Activated naive CD4-positive, alpha-beta T cell treated with anti-CD3 and anti-CD28 coated beads, Interleukin-2, amount 10 ng/mL, durations not matched to agents 7 days and 5 days (primary cell): ENCODE data around the gene CA12.
"Not testable (repeated sequence)": the region's sequence is repeated elsewhere in the genome, so short reads cannot be mapped to it uniquely, and the experiment has no call there.

ENCODE experiments used
- CTCF ChIA-PET: fragments of 350-600 bp; sonication (Branson Sonifier 250); formaldehyde crosslinking; loops from one replicate; lab custom pipeline; 2021; ENCODE audit warnings: antibody characterized with exemption; lab: Charles Lee
- DNase-seq: peaks from one replicate; pipeline ENCODE4 v3.0.0-alpha.2; 2020
- H3K27ac Mint-ChIP-seq: one replicate; pipeline ENCODE4 v1.8.0; 2021; ENCODE audit warnings: mild to moderate bottlenecking, moderate library complexity, mixed read lengths
- H3K27me3 Mint-ChIP-seq: one replicate; pipeline ENCODE4 v1.8.0; 2021; ENCODE audit warnings: mild to moderate bottlenecking, mixed read lengths
- H3K36me3 Mint-ChIP-seq: one replicate; pipeline ENCODE4 v1.8.0; 2021; ENCODE audit warnings: mixed read lengths
- H3K4me1 Mint-ChIP-seq: one replicate; pipeline ENCODE4 v1.8.0; 2021; ENCODE audit warnings: mixed read lengths
- H3K4me3 Mint-ChIP-seq: one replicate; pipeline ENCODE4 v1.8.0; 2021; ENCODE audit warnings: mild to moderate bottlenecking, moderate library complexity, mixed read lengths
- H3K9me3 Mint-ChIP-seq: one replicate; pipeline ENCODE4 v1.8.0; 2021; ENCODE audit warnings: mixed read lengths

Gene CA12

GRCh38 chr15:63350178-63350621 is 31.4 kb downstream of the CA12 start:
- Mint-ChIP-seq H3K4me1 (no peaks in the 10 kb centered on the region), H3K27ac (no peak overlapping the region), H3K4me3 (no peak overlapping the region), H3K27me3 (peaks cover 29% of the 10 kb centered on the region), H3K36me3 (no peaks in the 10 kb centered on the region), H3K9me3 (no peaks in the 10 kb centered on the region)
- CTCF ChIA-PET: no interaction called here
- DNase-seq: no peak

GRCh38 chr15:63349621-63350020 is 32.0 kb downstream of the CA12 start:
- peaks cover 34% of the 10 kb centered on the region for H3K27me3 Mint-ChIP-seq
- DNase-seq: no peak
- H3K4me1 Mint-ChIP-seq: no peaks in the 10 kb centered on the region
- H3K27ac Mint-ChIP-seq: no peak overlapping the region
- no peaks in the 10 kb centered on the region for H3K9me3 Mint-ChIP-seq
- H3K36me3 Mint-ChIP-seq: no peaks in the 10 kb centered on the region
- CTCF ChIA-PET: no interaction called here
- no peak overlapping the region for H3K4me3 Mint-ChIP-seq

- Mint-ChIP-seq H3K4me3 (no peak overlapping the region), H3K4me1 (no peaks in the 10 kb centered on the region), H3K27me3 (peaks cover 35% of the 10 kb centered on the region), H3K27ac (no peak overlapping the region), H3K36me3 (no peaks in the 10 kb centered on the region), H3K9me3 (no peaks in the 10 kb centered on the region)
- DNase-seq: no peak
- CTCF ChIA-PET: no interaction called here
Observed at GRCh38 chr15:63349156-63349555, 32.5 kb downstream of the CA12 start.

GRCh38 chr15:63348392-63348791 is 33.3 kb downstream of the CA12 start:
- Mint-ChIP-seq H3K27me3 (peaks cover 33% of the 10 kb centered on the region), H3K27ac (no peak overlapping the region), H3K4me1 (no peaks in the 10 kb centered on the region), H3K9me3 (no peaks in the 10 kb centered on the region), H3K36me3 (no peaks in the 10 kb centered on the region), H3K4me3 (no peak overlapping the region)
- DNase-seq: no peak
- CTCF ChIA-PET: no interaction called here

GRCh38 chr15:63347074-63347857 is 34.4 kb downstream of the CA12 start:
- H3K36me3 Mint-ChIP-seq: no peaks in the 10 kb centered on the region
- DNase-seq: no peak
- H3K4me1 Mint-ChIP-seq: no peaks in the 10 kb centered on the region
- H3K4me3 Mint-ChIP-seq: no peak overlapping the region
- H3K9me3 Mint-ChIP-seq: no peaks in the 10 kb centered on the region
- H3K27me3 Mint-ChIP-seq: peaks cover 25% of the 10 kb centered on the region
- CTCF ChIA-PET: no interaction called here
- H3K27ac Mint-ChIP-seq: no peak overlapping the region

GRCh38 chr15:63345391-63345752 is 36.3 kb downstream of the CA12 start:
- Mint-ChIP-seq H3K27me3 (peaks cover 31% of the 10 kb centered on the region), H3K36me3 (no peaks in the 10 kb centered on the region), H3K4me1 (no peaks in the 10 kb centered on the region)

GRCh38 chr15:63344731-63345390 is 36.8 kb downstream of the CA12 start:
- CTCF ChIA-PET: no interaction called here
- Mint-ChIP-seq H3K4me1 (no peaks in the 10 kb centered on the region), H3K27ac (no peak overlapping the region), H3K36me3 (no peaks in the 10 kb centered on the region), H3K27me3 (peaks cover 32% of the 10 kb centered on the region), H3K9me3 (no peaks in the 10 kb centered on the region), H3K4me3 (no peak overlapping the region)
- no peak for DNase-seq

More at GRCh38 chr15:63345391-63345752, 36.3 kb downstream of the CA12 start:
- Mint-ChIP-seq H3K27ac (no peak overlapping the region), H3K9me3 (no peaks in the 10 kb centered on the region), H3K4me3 (no peak overlapping the region)
- no peak for DNase-seq
- CTCF ChIA-PET: no interaction called here

- H3K9me3 Mint-ChIP-seq, CTCF ChIA-PET, H3K27ac Mint-ChIP-seq, DNase-seq, H3K4me1 Mint-ChIP-seq, H3K36me3 Mint-ChIP-seq, H3K4me3 Mint-ChIP-seq: not testable (repeated sequence)
- H3K27me3 Mint-ChIP-seq: peaks cover 35% of the 10 kb centered on the region
Observed at GRCh38 chr15:63342996-63343562, 38.6 kb downstream of the CA12 start.

- Mint-ChIP-seq H3K4me3 (no peak overlapping the region), H3K9me3 (no peaks in the 10 kb centered on the region), H3K36me3 (no peaks in the 10 kb centered on the region), H3K27ac (no peak overlapping the region), H3K4me1 (no peaks in the 10 kb centered on the region), H3K27me3 (peaks cover 35% of the 10 kb centered on the region)
- CTCF ChIA-PET: no interaction called here
- no peak for DNase-seq
Observed at GRCh38 chr15:63341898-63342297, 39.7 kb downstream of the CA12 start.

- no peak overlapping the region for H3K27ac Mint-ChIP-seq
- H3K4me3 Mint-ChIP-seq: no peak overlapping the region
- no peak for DNase-seq
- H3K4me1 Mint-ChIP-seq: no peaks in the 10 kb centered on the region
- no peaks in the 10 kb centered on the region for H3K9me3 Mint-ChIP-seq
- CTCF ChIA-PET: no interaction called here
- H3K27me3 Mint-ChIP-seq: peaks cover 37% of the 10 kb centered on the region
- H3K36me3 Mint-ChIP-seq: no peaks in the 10 kb centered on the region
Observed at GRCh38 chr15:63340878-63341277, 40.8 kb downstream of the CA12 start.

GRCh38 chr15:63340353-63340752 is 41.3 kb downstream of the CA12 start:
- Mint-ChIP-seq H3K27ac (no peak overlapping the region), H3K36me3 (no peaks in the 10 kb centered on the region), H3K9me3 (no peaks in the 10 kb centered on the region), H3K4me3 (no peak overlapping the region), H3K27me3 (peaks cover 39% of the 10 kb centered on the region), H3K4me1 (no peaks in the 10 kb centered on the region)
- CTCF ChIA-PET: no interaction called here
- no peak for DNase-seq

- DNase-seq: no peak
- CTCF ChIA-PET: no interaction called here
- H3K9me3 Mint-ChIP-seq: no peaks in the 10 kb centered on the region
- H3K4me1 Mint-ChIP-seq: no peaks in the 10 kb centered on the region
- no peaks in the 10 kb centered on the region for H3K36me3 Mint-ChIP-seq
- no peak overlapping the region for H3K4me3 Mint-ChIP-seq
- H3K27ac Mint-ChIP-seq: no peak overlapping the region
- peaks cover 34% of the 10 kb centered on the region for H3K27me3 Mint-ChIP-seq
Observed at GRCh38 chr15:63339836-63340235, 41.8 kb downstream of the CA12 start.

- Mint-ChIP-seq H3K36me3 (no peaks in the 10 kb centered on the region), H3K9me3 (no peaks in the 10 kb centered on the region), H3K27me3 (peaks cover 31% of the 10 kb centered on the region), H3K27ac (no peak overlapping the region), H3K4me1 (no peaks in the 10 kb centered on the region), H3K4me3 (no peak overlapping the region)
- no peak for DNase-seq
- CTCF ChIA-PET: no interaction called here
Observed at GRCh38 chr15:63339006-63339766, 42.5 kb downstream of the CA12 start.

GRCh38 chr15:63338170-63338569 is 43.5 kb downstream of the CA12 start:
- Mint-ChIP-seq H3K4me3 (no peak overlapping the region), H3K27me3 (peaks cover 36% of the 10 kb centered on the region), H3K9me3 (no peaks in the 10 kb centered on the region), H3K4me1 (no peaks in the 10 kb centered on the region), H3K36me3 (no peaks in the 10 kb centered on the region), H3K27ac (no peak overlapping the region)
- CTCF ChIA-PET: interaction anchor here (1.0 kb wide), 1 partner anchor 64 kb away, joined by 3 read pairs; no protein-coding TSS in a partner anchor
- no peak for DNase-seq
